Stimulated activated CD8-positive, alpha-beta memory T cell treated with anti-CD3 and anti-CD28 coated beads, Interleukin-2, amount 100 ng/mL, for 48 hours (primary cell): ENCODE results near the gene TKT.

Experiments
- DNase-seq, 2 donors: peaks; one replicate each; pipeline ENCODE4 v3.0.0-alpha.2; 2020; ENCODE audit warnings: low read depth in 2 of 2

The TKT gene

DNA sequence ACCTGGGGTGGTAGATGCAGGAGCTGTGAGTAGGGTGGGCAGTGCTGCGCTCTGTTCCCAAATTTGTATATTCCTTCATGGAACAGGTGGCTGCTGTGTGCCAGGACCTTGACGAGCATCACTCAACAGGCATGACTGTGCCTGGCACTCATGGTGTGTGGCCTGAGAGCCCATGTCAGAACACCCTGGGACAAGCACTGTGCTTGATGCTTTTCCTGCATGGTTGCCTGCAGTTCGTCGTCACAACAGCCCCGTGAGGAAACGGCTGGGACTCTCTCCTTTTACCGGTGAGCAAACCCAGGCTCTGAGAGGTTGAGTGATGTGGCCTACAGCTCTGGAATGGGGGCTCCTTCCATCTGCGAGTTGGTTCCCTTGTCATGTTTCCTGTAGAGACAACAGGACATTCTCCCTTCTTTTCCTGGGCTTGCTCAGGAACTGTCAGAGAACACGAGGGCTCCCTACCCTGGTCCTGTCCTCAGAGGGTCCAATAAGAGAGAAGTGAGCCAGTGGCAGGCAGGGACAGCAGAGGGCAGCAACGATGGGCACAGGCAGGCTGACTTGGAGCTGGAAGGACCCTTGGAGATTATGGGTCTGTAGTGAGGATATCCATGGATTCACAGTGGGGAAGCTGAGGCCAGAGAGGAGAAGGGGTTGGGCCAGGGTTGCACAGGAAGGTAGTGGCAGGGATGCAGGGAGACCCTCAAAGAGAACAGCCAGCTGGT lies 57.4 kb downstream of the TKT start:
- DNase-seq = no peak

DNA sequence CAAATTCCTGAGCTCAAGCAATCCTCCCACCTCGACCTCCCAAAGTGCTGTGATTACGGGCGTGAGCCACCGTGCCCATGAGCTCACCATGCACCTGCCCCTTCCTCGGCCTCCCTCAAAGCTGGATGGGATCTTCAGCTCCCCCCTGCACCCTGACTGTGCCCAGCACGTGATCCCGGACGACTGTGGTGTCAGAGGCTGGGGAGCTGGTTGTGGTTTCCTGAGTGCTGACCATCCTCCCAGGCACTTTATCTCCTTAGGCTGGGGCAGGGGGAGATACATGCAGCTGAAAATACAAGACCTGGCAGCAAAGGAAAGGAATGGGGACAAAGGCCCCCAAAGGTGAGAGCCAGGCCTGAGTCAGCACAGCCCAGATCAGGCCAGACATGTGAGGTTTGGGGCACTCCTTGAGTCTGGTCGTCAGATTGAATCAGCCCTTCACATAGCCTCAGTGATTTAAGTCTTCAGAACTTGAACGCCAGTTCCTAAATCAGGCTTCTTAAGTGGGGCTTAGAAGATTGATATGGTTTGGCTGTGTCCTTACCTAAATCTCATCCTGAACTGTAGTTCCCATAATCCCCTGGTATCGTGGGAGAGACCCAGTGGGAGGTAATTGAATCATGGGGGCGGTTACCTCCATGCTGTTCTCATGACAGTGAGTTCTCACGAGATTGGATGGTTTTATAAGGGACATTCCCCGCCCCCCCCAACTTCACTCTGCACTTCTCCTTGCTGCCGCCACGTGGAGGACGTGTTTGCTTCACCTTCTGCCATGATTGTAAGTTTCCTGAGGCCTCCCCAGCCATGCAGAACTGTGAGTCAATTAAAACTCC lies 59.0 kb downstream of the TKT start:
- DNase-seq = peak; percentile 8 to 39

- DNase-seq = peak; percentile 34 to 48
These were observed 59.9 kb downstream of the TKT start for GRCh38 chr3:53195602-53196574.

DNA sequence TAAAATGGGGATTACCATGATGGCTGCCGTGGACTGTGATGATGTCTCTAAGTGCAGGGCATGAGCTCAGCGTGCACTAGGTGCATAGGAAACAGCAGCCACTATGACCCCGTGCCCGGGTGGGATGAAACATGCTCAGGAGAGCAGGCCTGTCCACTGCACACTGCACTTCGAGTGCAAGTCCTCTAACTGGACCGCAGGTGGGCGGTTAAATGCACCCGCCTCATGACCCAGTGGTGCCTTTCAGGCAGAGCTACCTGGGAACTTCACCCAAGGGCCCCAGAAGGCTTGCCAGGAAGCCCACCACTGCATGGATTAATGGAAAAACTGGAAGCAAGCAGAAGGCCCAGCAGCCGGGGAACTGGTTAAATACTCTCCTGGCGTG lies 60.8 kb downstream of the TKT start:
- DNase-seq = no peak

- DNase-seq = no peak
These were observed 61.4 kb downstream of the TKT start for GRCh38 chr3:53194210-53195065.

DNA sequence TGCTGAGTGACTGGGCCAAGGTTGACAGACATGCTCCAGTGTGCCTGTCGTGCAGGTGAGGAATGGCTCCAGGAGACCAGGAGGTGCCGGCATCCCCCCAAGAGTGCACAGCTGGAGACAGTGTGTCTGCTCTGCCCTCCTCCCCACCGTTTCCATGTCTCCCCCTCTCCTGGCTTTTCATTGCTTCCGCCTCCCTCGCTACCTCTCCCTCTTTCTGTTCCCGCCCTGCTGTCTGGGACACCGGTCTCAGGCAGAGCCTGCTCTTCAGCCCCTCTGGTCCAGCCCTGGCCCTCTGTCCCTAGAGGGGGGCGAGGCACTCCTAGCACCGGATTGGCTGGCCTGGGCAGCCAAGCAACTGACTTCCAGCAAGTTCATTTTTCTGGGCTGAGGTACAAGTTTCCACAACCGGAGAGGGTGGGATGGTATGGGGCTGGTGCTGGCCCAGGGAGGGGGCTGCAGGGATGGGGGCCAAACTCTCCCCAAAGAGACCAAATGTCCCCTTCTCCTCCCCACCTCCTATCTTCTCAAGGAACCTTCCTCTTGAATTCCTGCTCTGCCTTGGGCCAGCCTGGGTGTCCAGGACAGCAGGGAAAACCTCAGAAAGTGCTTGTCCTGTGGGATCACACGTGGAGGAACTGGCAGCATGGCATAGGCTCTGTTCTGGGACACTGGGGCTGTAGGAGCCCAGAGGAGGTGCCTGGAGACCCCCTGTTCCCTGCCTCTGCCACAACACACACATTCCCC lies 62.2 kb downstream of the TKT start:
- no peak for DNase-seq

- DNase-seq = no peak
These were observed 63.2 kb downstream of the TKT start for GRCh38 chr3:53192608-53193007.

DNA sequence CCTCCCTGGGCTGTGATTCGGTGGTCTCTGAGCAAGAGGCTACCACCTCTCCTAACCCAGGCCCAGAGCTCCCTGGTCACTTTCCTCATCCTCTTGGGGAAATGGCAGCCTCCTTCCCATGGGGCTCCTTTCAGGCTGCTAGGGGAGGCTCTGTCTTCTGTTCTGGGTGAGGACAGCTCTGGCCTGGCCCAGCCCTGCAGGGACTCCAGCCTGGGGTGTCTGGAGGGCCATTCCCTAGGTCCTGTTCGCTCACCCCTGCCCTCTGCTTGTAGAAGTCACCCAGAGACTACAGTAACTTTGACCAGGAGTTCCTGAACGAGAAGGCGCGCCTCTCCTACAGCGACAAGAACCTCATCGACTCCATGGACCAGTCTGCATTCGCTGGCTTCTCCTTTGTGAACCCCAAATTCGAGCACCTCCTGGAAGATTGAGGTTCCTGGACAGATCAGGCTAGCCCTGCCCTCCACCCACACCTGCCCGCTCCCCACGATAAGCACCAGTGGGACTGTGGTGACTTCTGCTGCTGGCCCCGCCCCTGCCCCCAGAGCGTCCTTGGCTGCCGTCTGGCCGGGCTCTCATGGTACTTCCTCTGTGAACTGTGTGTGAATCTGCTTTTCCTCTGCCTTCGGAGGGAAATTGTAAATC lies 63.9 kb downstream of the TKT start:
- DNase-seq = no peak

- no peak for DNase-seq
These were observed 65.2 kb downstream of the TKT start for GRCh38 chr3:53190659-53191058.

DNA sequence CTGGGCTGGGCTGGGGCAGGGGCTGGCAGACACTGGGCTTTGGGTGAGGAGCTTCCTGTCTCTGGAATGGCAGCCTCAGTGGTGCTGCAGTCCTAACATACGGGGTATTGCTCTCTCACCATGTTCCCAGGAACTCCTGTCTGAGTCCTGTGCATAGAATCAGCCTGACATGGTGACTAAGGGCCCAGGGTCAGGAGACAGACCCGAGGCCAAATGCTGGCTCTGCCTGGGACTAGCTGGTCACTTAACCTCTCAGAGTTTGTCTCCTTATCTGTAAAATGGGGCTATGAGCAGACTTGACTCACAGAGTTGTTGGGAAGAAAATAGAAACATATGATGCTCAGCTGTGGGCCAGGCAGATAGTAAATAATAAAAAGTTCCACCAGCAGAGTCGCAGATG lies 66.5 kb downstream of the TKT start:
- no peak for DNase-seq

DNA sequence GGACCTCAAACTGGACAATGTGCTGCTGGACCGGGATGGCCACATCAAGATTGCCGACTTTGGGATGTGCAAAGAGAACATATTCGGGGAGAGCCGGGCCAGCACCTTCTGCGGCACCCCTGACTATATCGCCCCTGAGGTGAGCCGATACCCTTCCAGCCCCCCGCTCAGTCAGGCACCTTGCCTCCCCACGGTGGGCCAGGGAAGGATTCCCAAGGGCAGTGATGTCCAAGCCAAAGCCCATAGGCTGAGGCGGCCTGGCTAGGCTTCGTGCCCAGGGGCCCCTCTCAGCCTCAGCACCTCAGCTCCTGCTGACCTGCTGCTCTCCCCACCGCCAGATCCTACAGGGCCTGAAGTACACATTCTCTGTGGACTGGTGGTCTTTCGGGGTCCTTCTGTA lies 67.1 kb downstream of the TKT start:
- DNase-seq = no peak

DNA sequence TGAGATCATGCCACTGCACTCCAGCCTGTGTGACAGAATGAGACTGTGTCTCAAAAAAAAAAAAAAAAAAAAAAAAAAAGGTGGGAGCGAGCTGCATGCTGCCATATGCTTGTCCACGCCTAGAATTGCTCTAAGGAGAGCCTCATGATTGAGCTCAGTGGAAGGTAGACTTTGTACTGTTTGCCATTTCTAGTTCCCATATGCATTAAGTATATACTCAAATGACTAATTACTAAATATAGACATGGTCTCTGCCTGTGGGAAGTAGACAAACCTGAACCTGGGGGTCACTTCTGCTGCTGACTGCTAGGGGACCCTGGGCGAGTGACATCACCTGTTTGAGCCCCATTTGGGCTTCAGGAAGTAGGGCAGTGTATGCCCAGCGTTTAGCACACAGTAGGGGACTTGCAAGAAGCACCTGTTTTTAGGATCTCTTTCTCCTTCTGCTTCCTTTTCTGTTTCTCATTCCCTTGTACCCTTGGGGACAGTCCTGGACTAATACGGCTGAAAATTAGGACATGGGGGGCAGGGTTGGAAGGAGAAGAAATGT lies 67.6 kb downstream of the TKT start:
- no peak for DNase-seq

- DNase-seq = no peak
These were observed 68.4 kb downstream of the TKT start for GRCh38 chr3:53187430-53187829.

GRCh38 chr3:53186726-53187125 lies 69.1 kb downstream of the TKT start:
- no peak for DNase-seq

DNA sequence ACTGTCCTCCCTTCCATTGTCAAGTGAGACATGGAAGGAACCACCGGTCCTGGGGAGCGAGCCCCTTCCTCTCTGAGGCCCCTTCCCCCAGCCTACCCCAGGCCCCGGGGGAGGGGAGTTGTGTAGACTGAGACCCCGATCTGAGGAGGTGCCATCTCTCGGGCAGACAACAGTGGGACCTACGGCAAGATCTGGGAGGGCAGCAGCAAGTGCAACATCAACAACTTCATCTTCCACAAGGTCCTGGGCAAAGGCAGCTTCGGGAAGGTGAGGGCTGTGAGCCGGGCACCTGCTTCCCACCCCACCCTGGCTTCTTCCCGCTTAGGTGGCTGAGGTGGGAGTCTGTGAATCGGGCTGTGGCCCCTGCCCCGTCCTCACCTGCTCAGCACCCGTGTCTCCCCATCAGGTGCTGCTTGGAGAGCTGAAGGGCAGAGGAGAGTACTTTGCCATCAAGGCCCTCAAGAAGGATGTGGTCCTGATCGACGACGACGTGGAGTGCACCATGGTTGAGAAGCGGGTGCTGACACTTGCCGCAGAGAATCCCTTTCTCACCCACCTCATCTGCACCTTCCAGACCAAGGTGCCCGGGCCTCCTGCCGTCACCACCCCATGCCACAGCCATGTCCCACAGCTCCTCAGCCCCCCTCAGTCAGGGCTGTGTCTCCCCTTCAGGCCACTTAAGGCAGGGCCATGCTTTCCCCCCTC lies 69.9 kb downstream of the TKT start:
- no peak for DNase-seq

- DNase-seq = no peak
These were observed 71.1 kb downstream of the TKT start for GRCh38 chr3:53184701-53185100.

- DNase-seq = no peak
These were observed 72.3 kb downstream of the TKT start for GRCh38 chr3:53183514-53183913.

- no peak for DNase-seq
These were observed 73.0 kb downstream of the TKT start for GRCh38 chr3:53182764-53183355.

DNA sequence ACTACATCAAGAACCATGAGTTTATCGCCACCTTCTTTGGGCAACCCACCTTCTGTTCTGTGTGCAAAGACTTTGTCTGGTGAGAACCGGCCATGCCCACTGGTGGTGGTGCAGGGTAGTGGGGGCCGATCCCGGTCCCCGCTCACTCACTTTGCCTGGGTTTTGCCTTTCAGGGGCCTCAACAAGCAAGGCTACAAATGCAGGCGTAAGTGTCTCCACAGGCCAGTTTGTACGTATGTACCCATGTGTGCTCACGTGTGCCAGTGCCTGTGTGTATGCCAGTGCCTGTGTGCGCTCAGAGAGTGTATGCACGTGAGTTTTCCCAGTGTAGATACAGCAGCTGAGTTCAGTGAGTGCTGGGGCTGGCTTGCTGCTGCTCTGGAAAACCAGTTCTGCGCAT lies 74.3 kb downstream of the TKT start:
- no peak for DNase-seq
